AG10803 (cell line): ENCODE data around the gene ASTN1.
A peak's percentile ranks its signal among the peaks of the same experiment; 100 is the strongest.

ENCODE experiments used
- DNase-seq: peaks from one replicate; pipeline ENCODE4 v3.0.0; 2010; ENCODE audit warnings: low read depth
- H3K4me3 ChIP-seq: 2 replicates; pipeline ENCODE4 v1.5.1; 2011; ENCODE audit warnings: mild to moderate bottlenecking, low read length, control low read depth
- CTCF ChIP-seq: conservative IDR thresholded peaks from 2 replicates; pipeline ENCODE4 v1.5.1; 2011; ENCODE audit warnings: mild to moderate bottlenecking, low read length, control low read depth, inconsistent platforms

ASTN1 gene

GRCh38 chr1:177164380-177165068 is at the start of gene ASTN1:
Gene ASTN1 (minus strand): TSS chr1:177164712. CDS start chr1:177164676, 36 bp downstream.
- TF ChIP-seq CTCF: no peak
- DNase-seq: no peak
- peak within 1 kb of the TSS; percentile 37 for H3K4me3 ChIP-seq

- no peak overlapping the region for H3K4me3 ChIP-seq
- DNase-seq: no peak
- TF ChIP-seq CTCF: no peak
These were observed 46.7 kb upstream of the ASTN1 start for GRCh38 chr1:177211231-177211630.

- DNase-seq: no peak
- TF ChIP-seq CTCF: no peak
- no peak overlapping the region for H3K4me3 ChIP-seq
These were observed 45.6 kb upstream of the ASTN1 start for GRCh38 chr1:177210071-177210470.

- H3K4me3 ChIP-seq: no peak overlapping the region
- TF ChIP-seq CTCF: no peak
- peak; percentile 100 for DNase-seq
These were observed 44.8 kb upstream of the ASTN1 start for GRCh38 chr1:177209357-177209756.

GRCh38 chr1:177208920-177209319 is 44.4 kb upstream of the ASTN1 start:
- DNase-seq: no peak
- no peak overlapping the region for H3K4me3 ChIP-seq
- no peak for TF ChIP-seq CTCF

- TF ChIP-seq CTCF: no peak
- no peak overlapping the region for H3K4me3 ChIP-seq
- peak; percentile 60 for DNase-seq
These were observed 42.4 kb upstream of the ASTN1 start for GRCh38 chr1:177206831-177207355.

GRCh38 chr1:177200290-177200689 is 35.8 kb upstream of the ASTN1 start:
- DNase-seq: no peak

More at GRCh38 chr1:177200290-177200689, 35.8 kb upstream of the ASTN1 start:
- no peak for TF ChIP-seq CTCF
- no peak overlapping the region for H3K4me3 ChIP-seq
